HG03442 (cell line): ENCODE data around the gene ENGASE.

Experiments
- ATAC-seq: cut with Tn5 transposase; IDR thresholded peaks from one replicate; pipeline ENCODE4 v1.9.1; 2021; ENCODE audit warnings: mild to moderate bottlenecking, moderate library complexity; ENCODE audit not compliant: unreplicated experiment

The ENGASE gene

DNA sequence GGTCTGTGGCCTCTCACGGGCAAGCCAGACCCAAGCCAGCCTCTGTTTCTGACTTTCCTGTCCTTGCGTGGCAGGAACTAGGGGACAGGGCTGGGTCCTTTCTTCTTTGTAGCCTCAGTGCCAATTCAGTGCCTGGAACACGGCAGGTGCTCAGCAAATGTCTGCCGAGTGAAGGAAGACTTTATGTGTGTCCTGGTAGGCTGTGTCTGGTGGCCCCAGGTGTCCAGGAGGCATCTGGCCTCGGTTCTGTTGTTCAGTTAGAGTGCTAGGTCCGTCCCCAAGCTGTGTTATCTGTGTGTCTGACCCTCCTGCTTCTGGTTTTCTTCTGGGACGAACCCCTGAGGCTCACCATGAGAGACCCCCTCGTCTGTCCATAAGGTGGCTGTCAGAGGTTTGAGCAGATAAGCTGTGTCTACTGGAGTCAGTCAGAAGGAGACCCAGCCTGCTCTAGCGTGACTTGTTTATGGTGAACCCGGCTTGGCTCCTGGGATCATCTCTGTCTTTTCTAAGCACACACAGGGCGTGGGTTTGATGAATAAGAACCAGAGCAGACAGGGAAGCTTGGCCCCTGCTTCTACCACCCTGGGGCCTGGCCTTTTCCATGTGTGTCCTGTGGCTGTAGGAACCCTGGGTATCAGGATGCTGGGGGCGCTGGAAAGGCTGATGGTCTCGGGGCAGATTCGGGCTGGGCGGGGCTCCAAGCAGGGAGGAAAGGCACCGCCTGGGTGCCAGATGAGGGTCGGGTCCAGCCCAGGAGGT lies 39.3 kb downstream of the ENGASE start:
- ATAC-seq: no peak

GRCh38 chr17:79114458-79115301 lies 40.1 kb downstream of the ENGASE start:
- ATAC-seq: no peak

- no peak for ATAC-seq
Measured at GRCh38 chr17:79115487-79115886, 40.9 kb downstream of the ENGASE start.

DNA sequence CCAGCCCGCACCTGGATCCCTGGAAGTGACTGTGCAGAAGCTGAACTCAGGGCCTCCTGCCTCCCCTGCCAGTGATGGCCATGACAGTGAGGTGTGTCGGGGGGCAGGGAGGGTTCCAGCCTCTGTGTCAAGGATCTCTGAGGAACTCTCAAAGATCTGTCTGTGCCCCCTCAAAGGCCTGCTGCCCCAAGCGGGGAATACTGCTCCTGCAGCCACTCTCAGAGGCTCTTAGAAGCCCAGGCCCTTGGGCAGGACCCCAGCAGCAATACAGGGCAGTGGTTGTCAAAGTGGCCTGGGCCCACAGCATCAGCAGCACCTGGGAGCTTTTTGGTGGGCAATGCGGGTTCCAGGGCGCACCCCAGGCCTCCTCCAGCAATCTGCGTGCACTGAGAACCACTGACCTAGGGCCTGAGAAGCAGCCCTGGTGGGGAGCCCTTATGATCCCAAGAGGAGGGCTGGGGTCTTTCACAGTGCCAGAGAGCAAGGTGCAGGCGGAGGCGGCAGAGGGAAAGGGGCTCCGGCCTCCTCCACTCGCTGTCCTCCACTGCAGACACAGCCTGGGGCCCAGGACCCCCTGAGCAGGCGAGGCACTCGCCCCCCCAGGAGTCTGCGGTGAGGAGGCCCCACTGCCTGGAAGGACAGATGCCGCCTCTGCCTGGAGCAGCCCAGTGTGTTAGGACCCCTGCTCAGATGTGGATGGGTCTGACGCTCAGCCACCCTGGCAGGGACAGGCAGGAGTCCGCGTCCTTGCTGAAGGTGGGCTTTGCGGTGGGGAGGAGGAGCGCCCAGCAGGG lies 42.1 kb downstream of the ENGASE start:
- no peak for ATAC-seq

GRCh38 chr17:79117905-79118487 lies 43.4 kb downstream of the ENGASE start:
- ATAC-seq: no peak

GRCh38 chr17:79118924-79119323 lies 44.3 kb downstream of the ENGASE start:
- ATAC-seq: no peak

DNA sequence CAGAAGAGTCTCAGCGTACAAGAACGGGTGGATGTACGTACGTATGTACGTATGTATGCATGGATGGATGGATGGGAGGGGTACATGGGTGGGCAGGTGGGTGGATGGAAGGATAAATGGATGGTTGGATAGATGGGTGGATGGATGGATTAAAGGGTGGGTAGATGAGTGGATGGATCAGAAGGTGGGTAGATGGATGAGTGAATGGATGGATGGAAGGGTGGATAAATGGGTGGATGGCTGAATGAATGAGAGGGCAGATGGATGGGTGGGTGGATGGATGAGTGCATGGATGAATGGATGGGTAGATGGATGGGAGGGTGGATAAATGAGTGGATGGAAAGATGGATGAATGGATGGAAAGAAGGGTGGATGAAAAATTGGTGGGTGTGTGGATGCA lies 45.6 kb downstream of the ENGASE start:
- ATAC-seq: no peak

- no peak for ATAC-seq
Measured at GRCh38 chr17:79123988-79124387, 49.4 kb downstream of the ENGASE start.

DNA sequence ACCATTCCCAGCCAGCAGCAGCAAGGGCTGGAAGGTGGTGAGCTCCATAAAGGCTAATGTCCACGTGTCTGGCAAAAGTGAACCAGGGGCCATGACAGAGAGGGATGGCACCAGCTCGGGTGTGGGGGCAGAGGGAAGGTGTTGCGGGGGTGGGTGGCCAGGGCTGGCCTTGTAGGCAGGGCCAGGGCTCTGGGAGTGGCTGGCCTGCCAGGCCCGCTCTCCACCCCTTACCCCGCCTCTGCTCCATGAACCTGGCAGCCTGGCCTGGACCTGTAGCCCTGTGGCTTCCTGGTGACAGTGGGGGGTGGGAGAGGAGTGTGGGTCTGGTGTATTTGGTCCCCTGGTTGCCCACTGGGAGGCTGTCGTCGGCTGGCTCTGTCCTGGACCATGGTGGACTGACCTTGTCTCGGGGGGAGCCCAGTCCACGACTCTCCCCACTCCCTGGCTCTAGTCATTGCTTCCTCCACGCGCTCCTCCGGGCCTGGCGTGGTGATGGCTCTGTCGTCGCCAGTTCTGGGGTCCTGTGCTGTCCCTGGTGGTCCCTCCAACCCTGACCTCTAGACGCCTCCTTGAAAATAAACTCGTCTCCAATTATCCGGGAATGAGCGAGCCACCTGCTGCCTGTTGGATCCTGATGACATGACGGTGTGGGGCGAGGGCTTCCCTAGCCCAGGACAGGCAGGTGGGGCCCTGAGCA lies 50.0 kb downstream of the ENGASE start:
- no peak for ATAC-seq

- no peak for ATAC-seq
Measured at GRCh38 chr17:79125503-79125902, 50.9 kb downstream of the ENGASE start.

DNA sequence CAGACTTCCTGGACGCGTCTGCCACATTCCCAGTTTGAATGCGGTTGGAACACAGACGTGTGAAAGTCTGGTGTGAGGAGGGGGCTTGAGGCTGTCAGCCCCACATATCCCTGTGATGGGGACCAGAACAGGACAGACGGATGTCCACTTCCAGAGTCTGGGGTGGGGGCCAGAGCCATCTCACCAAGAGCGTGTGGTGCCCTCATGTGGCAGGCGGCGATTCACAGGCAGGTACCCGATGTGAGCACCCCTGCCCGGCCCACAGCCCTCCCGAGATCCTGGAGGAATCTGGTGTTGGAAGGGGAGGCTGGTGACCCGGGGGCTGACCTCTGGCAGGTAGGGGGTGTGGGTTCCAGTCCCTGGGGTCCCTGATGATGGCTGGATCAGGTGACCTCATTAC lies 51.5 kb downstream of the ENGASE start:
- ATAC-seq: no peak

DNA sequence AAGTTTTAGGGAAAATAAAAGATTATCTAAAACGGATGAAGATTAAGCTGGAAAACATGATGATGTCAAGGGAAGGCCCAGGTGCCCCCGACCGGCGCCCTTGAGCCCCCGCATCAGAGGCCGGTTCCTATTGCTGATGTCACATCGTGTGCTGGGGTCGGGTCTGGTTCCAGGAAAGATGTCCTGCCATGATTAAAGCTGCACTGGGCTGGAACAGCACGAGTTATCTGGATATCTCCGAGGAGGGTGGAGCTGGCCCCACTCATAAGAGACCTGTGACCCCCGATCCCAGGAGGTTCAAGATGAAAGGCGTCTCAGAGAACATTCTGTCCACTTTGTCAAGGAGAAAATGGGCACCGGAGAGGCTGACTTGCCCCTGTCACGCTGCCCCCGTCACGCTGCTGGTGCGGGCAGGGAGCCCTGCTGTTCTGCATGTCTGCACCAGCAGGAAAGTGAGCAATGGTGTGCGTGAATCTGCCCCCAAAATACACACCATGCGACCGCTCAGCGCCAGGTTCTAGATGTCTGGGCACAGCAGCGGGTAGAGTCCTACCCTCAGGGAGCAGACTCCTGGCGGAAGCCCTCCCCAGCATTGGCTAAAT lies 53.0 kb downstream of the ENGASE start:
- ATAC-seq: no peak

GRCh38 chr17:79129523-79129922 lies 54.9 kb downstream of the ENGASE start:
- no peak for ATAC-seq

DNA sequence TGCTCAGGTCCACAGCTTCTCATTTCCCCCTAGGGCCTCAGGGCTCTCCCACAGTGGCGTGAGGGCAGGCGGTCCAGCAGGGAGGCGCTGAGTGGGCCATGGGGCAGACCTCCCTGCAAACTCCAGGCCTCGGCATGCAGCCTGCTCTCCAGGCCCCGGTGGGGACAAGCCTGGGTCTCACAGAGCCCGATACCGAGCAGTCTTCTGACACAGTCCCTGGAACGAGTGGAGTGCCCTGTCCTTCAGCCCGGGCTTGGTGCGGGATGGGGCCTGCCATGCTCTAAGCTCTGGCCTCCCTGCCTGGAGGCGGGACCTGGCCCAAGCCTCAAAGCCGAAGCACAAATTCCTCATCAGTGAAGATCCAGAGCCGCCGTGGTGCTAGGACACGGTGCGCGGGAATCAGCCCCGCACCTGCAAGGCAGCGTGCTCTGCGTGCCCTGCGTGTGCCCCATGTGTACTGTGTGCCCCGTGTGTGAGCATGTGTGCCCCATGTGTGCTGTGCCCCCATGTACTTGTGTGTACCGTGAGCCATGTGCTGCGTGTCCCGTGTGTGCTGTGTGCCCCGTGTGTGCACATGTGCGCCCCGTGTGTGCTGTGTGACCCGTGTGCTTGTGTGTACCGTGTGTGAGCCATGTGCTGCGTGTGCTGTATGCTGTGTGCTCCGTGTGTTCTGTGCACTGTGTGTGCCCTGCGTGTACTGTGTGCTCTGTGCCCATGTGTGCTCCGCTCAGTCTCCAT lies 56.1 kb downstream of the ENGASE start:
- ATAC-seq: no peak

DNA sequence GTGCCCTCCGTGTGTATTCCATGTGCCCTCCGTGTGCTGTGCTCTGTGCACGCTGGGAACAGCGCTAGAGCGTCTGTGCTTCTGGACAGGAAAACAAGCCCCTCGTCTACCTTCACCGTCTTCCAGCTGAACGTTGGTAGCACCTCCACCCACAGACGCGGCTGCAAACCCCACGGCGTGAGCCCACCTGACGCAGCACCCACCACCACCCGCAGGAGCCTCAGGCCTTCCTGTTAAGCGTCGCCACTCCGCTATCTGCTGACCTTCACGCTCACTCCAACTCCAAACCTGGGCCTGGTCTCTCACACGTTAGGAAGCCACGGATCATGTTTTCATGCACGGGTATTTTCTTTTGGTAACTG lies 56.6 kb downstream of the ENGASE start:
- no peak for ATAC-seq

DNA sequence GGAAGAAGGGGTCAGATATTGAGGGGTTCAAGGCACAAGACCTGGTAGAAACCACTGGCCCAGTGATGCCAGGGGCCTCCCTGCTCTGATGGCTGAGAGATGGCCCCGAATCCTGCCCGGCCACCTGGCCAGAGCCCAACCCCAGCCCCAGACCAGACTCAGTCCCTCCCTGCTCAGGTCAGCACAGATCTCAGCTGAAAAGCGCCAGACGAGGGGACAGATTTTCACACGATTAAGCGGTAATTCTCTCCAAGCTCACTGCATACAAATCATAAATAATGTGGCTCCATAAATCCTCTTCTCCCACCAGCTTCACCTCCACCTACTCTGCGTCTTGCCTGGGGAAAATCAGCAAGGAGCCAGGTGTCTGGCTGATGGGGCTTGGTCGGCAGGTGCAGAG lies 57.1 kb downstream of the ENGASE start:
- no peak for ATAC-seq

GRCh38 chr17:79132271-79133064 lies 57.8 kb downstream of the ENGASE start:
- no peak for ATAC-seq

DNA sequence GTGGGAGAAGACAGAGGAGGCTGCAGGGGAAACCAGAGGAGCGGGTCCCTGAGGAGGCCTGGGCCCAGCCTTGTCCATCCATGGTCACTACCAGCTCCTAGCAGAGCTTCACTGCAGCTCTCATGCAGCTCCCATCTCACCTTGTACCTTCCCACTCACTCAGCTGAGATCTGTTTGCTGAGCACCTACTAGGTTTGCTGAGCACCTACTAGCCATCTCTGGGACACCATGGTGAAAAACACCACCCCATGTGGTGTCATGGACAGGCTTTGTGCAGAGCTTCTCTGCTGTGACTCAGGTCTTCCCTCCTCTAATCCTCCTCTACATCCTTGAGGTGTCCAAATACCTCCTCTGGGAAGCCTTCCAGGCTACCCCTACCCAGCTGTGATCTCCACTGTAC lies 58.6 kb downstream of the ENGASE start:
- no peak for ATAC-seq

GRCh38 chr17:79133985-79134384 lies 59.4 kb downstream of the ENGASE start:
- ATAC-seq: no peak
